Measurements from ENCODE around the gene COPA.
A peak's percentile ranks its signal among the peaks of the same experiment; 100 is the strongest.

The COPA gene

DNA sequence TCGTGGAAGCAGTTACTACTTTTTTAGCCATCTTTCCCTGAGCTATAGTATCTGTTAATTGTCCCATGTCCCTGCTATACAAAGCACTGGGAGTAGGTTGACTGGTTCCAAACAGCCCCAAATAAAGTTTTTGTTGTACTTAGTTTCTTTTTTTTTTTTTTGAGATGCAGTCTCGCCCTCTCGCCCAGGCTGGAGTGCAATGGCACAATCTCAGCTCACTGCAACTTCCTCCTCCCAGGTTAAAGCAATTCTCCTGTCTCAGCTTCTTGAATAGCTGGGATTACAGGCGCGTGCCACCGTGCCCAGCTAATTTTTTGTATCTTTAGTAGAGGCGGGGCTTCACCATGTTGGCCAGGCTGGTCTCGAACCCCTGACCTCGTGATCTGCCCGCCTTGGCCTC is 3.4 kb upstream of the COPA start:
- H3K4me1 ChIP-seq (ENCODE audit: control insufficient read depth, insufficient read depth, low read length): peaks cover 3% of the 10 kb centered on the region; the same call in 1 of the 2 replicates
- H3K9me3 ChIP-seq (ENCODE audit: control insufficient read depth, insufficient read depth, low read depth, low read length): no peaks in the 10 kb centered on the region
- peaks cover 62% of the 10 kb centered on the region for H3K36me3 ChIP-seq (ENCODE audit: control insufficient read depth, insufficient read depth, low read length)
- no peaks in the 10 kb centered on the region for H3K27me3 ChIP-seq (ENCODE audit: control insufficient read depth, insufficient read depth, low read length)
- no peak overlapping the region for H3K9ac ChIP-seq (ENCODE audit: low read length)
- H3K27ac ChIP-seq (ENCODE audit: low read depth, low read length): no peak overlapping the region
- no peak overlapping the region for H3K4me3 ChIP-seq (ENCODE audit: low read depth, low read length)

DNA sequence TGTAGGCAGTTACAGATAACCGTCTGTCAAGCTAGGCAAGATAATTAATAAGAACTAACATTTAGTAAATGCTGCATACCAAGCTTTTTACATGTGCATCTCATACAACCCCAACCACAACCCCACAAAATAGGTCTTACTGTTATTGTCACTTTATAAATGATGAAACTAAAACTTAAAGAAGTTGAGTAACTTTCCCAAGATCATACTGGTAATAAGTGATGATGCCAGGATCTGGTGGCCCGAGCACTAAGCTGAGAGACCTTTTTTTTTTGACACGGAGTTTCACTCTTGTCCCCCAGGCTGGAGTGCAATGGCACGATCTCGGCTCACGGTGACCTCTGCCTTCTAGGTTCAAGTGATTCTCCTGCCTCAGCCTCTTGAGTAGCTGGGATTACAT is 1.9 kb upstream of the COPA start:
- H3K36me3 ChIP-seq (ENCODE audit: control insufficient read depth, insufficient read depth, low read length): peaks cover 54% of the 10 kb centered on the region
- H3K27me3 ChIP-seq (ENCODE audit: control insufficient read depth, insufficient read depth, low read length): no peaks in the 10 kb centered on the region
- H3K4me3 ChIP-seq (ENCODE audit: low read depth, low read length): no peak overlapping the region
- H3K4me1 ChIP-seq (ENCODE audit: control insufficient read depth, insufficient read depth, low read length): peaks cover 3% of the 10 kb centered on the region; the same call in 1 of the 2 replicates
- H3K9ac ChIP-seq (ENCODE audit: low read length): no peak overlapping the region
- H3K27ac ChIP-seq (ENCODE audit: low read depth, low read length): no peak overlapping the region
- H3K9me3 ChIP-seq (ENCODE audit: control insufficient read depth, insufficient read depth, low read depth, low read length): no peaks in the 10 kb centered on the region

DNA sequence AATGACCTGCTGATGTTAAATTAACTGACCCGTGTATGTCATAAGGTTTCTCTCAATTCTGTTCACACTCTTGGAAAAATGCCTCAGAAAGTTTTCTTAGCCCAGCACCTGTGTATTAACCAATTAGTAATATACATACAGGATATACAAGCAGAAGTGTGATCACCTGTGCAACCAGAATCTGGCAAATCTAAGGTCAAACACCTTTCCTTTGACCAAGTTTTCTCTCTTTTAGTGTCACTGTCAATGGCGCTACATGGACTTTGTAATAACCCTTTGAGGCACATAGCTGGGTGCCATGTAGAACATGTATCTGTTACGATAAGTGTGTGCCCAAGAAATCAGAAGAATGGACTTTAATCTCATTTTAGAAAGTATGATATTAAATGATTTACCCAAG is 1.2 kb upstream of the COPA start:
- Histone ChIP-seq H3K4me3 (ENCODE audit: low read depth, low read length) (peak overlapping the region; percentile 93), H3K9ac (ENCODE audit: low read length) (peak overlapping the region; percentile 91), H3K9me3 (ENCODE audit: control insufficient read depth, insufficient read depth, low read depth, low read length) (no peaks in the 10 kb centered on the region), H3K36me3 (ENCODE audit: control insufficient read depth, insufficient read depth, low read length) (peaks cover 54% of the 10 kb centered on the region), H3K27ac (ENCODE audit: low read depth, low read length) (no peak overlapping the region), H3K4me1 (ENCODE audit: control insufficient read depth, insufficient read depth, low read length) (peaks cover 3% of the 10 kb centered on the region; the same call in 1 of the 2 replicates), H3K27me3 (ENCODE audit: control insufficient read depth, insufficient read depth, low read length) (no peaks in the 10 kb centered on the region)

DNA sequence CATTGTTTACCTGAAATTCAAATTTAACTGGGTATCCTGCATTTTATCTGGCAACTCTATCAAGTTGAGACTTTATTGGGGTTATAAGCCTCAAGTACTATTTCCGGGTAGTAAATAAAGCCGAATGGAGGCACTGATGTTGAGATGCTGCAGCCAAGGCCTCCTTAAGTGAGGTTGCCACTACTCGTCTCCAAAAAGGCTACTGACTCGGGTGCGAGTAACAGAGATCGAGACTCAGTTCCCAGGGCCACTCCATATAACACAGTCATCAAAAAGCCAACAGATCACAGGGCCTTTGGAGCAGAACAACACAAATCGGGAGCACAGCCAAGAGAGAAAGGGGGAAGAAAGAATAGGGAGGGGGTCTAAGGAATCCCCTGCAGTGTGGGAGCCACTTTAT is 524 bp downstream of the COPA start:
- no peaks in the 10 kb centered on the region for H3K27me3 ChIP-seq (ENCODE audit: control insufficient read depth, insufficient read depth, low read length)
- H3K4me3 ChIP-seq (ENCODE audit: low read depth, low read length): peak overlapping the region; percentile 93
- peak overlapping the region; percentile 91 for H3K9ac ChIP-seq (ENCODE audit: low read length)
- peaks cover 3% of the 10 kb centered on the region; the same call in 1 of the 2 replicates for H3K4me1 ChIP-seq (ENCODE audit: control insufficient read depth, insufficient read depth, low read length)
- H3K27ac ChIP-seq (ENCODE audit: low read depth, low read length): peak overlapping the region; percentile 78; the same call in 1 of the 2 replicates
- H3K36me3 ChIP-seq (ENCODE audit: control insufficient read depth, insufficient read depth, low read length): peaks cover 55% of the 10 kb centered on the region
- no peaks in the 10 kb centered on the region for H3K9me3 ChIP-seq (ENCODE audit: control insufficient read depth, insufficient read depth, low read depth, low read length)

DNA sequence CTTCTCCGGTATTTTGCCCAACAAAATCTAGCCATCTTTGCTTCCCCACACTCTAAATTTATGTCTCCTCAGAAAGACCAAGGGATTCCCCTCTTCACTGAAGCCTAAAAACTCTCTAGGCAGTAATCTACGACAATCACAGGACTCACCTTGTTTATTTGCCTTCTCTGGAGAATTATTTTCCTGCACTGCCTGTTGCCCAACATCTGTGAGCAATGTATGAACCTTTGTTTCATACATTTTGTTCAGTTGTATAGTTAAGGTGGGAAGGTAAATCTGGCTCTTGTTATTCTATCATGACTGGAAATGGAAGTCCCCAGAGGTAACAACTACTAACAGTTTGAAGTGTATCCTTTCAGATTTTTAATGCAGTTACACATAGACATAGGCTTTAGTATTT is 2.2 kb downstream of the COPA start:
- peak overlapping the region; percentile 15 for H3K9ac ChIP-seq (ENCODE audit: low read length)
- no peak overlapping the region for H3K27ac ChIP-seq (ENCODE audit: low read depth, low read length)
- H3K27me3 ChIP-seq (ENCODE audit: control insufficient read depth, insufficient read depth, low read length): no peaks in the 10 kb centered on the region
- H3K9me3 ChIP-seq (ENCODE audit: control insufficient read depth, insufficient read depth, low read depth, low read length): no peaks in the 10 kb centered on the region
- H3K4me3 ChIP-seq (ENCODE audit: low read depth, low read length): peak overlapping the region; percentile 12; the same call in 1 of the 2 replicates
- H3K36me3 ChIP-seq (ENCODE audit: control insufficient read depth, insufficient read depth, low read length): peaks cover 54% of the 10 kb centered on the region
- peaks cover 3% of the 10 kb centered on the region; the same call in 1 of the 2 replicates for H3K4me1 ChIP-seq (ENCODE audit: control insufficient read depth, insufficient read depth, low read length)

DNA sequence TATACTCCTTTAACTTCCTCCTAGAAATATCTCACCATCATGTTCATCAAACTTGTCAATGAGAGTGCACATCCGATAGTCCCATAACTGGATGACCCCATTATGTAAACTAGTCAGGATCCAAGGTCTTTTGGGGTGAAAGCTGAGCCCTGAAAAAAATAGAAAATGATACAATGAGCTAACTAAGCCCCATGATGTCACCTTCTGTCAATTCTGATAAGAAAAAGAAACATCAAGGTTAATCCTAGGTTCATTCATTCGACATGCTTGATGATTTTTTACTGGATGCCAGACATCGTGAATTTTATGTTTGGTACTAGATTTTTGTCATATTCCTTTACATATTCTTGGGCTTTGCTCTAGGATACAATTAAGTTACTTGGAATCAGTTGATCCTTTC is 2.9 kb downstream of the COPA start:
- H3K9ac ChIP-seq (ENCODE audit: low read length): no peak overlapping the region
- no peak overlapping the region for H3K27ac ChIP-seq (ENCODE audit: low read depth, low read length)
- peaks cover 51% of the 10 kb centered on the region for H3K36me3 ChIP-seq (ENCODE audit: control insufficient read depth, insufficient read depth, low read length)
- no peaks in the 10 kb centered on the region for H3K9me3 ChIP-seq (ENCODE audit: control insufficient read depth, insufficient read depth, low read depth, low read length)
- H3K4me1 ChIP-seq (ENCODE audit: control insufficient read depth, insufficient read depth, low read length): peaks cover 3% of the 10 kb centered on the region; the same call in 1 of the 2 replicates
- no peaks in the 10 kb centered on the region for H3K27me3 ChIP-seq (ENCODE audit: control insufficient read depth, insufficient read depth, low read length)
- no peak overlapping the region for H3K4me3 ChIP-seq (ENCODE audit: low read depth, low read length)

DNA sequence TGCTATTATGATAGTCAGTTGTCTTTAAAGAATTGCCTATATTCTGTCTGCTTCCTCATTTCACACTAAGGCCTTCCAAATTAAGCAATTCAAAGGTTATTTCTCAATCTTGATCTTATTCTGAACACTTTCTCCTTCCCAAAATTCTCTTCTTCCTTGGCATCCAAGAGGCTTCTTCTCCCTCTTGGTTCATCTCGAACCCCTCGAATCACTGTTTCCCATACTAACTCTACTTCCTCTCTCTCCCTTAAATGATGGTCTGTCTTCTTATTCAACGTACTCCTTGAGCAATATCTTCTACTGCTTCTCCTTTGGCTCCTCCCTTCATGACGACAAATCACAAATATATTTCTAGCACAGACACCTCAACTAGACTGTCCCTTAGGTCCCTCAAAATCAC is 4.5 kb downstream of the COPA start:
- Histone ChIP-seq H3K36me3 (ENCODE audit: control insufficient read depth, insufficient read depth, low read length) (peaks cover 60% of the 10 kb centered on the region), H3K4me3 (ENCODE audit: low read depth, low read length) (no peak overlapping the region), H3K9ac (ENCODE audit: low read length) (no peak overlapping the region), H3K9me3 (ENCODE audit: control insufficient read depth, insufficient read depth, low read depth, low read length) (no peaks in the 10 kb centered on the region), H3K27me3 (ENCODE audit: control insufficient read depth, insufficient read depth, low read length) (no peaks in the 10 kb centered on the region), H3K4me1 (ENCODE audit: control insufficient read depth, insufficient read depth, low read length) (no peaks in the 10 kb centered on the region), H3K27ac (ENCODE audit: low read depth, low read length) (no peak overlapping the region)

DNA sequence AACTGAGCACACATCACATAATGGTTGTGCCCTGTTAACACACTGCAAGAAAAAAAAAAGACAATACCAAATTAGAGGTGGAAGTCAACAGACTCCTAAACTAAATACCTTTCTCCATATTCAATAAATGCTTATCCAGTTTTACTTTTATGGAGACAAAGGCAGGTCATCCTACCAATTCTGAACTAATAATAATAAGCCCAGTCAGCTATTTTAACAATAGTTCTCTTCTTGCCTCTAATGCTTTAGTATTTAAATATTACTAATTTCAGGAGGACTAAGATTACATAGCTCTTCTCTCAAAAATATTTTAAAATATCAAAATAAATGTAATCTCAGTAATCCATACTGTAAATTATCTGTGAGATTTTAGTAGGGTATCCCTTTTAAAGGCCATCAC is 10.5 kb downstream of the COPA start:
- Histone ChIP-seq H3K27me3 (ENCODE audit: control insufficient read depth, insufficient read depth, low read length) (no peaks in the 10 kb centered on the region), H3K4me1 (ENCODE audit: control insufficient read depth, insufficient read depth, low read length) (no peaks in the 10 kb centered on the region), H3K4me3 (ENCODE audit: low read depth, low read length) (no peak overlapping the region), H3K9me3 (ENCODE audit: control insufficient read depth, insufficient read depth, low read depth, low read length) (no peaks in the 10 kb centered on the region), H3K9ac (ENCODE audit: low read length) (no peak overlapping the region), H3K27ac (ENCODE audit: low read depth, low read length) (no peak overlapping the region), H3K36me3 (ENCODE audit: control insufficient read depth, insufficient read depth, low read length) (peaks cover 88% of the 10 kb centered on the region)

DNA sequence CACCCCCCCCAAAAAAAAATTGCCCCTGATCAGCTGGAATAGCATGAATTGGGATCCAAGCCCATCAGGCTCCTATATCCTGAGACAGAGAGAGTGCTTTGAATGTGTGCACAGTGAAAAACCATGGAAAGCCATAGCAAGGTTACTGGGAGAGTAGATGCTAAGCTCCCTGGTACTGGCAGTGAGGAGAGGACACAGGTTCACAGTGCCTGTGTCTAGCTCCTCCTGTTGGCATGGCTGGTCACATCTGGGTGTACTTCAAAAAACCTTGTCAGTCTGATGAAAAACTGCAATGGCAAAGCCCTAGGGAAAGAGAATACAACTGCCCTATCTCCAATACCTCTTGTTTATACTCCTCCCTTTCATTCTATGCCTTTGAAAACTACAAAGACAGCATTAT is 12.9 kb downstream of the COPA start:
- Histone ChIP-seq H3K27ac (ENCODE audit: low read depth, low read length) (no peak overlapping the region), H3K4me3 (ENCODE audit: low read depth, low read length) (no peak overlapping the region), H3K4me1 (ENCODE audit: control insufficient read depth, insufficient read depth, low read length) (no peaks in the 10 kb centered on the region), H3K9me3 (ENCODE audit: control insufficient read depth, insufficient read depth, low read depth, low read length) (no peaks in the 10 kb centered on the region), H3K27me3 (ENCODE audit: control insufficient read depth, insufficient read depth, low read length) (no peaks in the 10 kb centered on the region), H3K9ac (ENCODE audit: low read length) (no peak overlapping the region), H3K36me3 (ENCODE audit: control insufficient read depth, insufficient read depth, low read length) (peaks cover 98% of the 10 kb centered on the region)

DNA sequence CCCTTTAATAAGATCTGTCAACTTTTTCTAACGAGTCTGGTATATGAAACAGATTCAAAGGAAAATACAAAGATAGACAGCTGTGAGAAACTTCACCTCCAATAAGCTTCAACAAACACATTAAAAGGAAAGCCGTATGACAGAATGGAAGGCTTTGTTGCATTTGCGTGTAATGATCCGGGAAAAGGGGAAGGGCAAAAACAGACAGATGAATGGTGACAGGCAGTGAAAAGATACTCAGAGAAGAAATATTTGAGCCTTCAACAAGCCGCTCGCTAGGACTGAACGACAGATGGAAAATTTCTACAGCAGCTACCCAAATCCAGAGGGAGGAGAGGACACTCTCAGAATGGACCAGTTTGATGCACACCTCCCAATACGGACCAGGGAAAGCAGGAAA is 14.9 kb downstream of the COPA start:
- H3K4me1 ChIP-seq (ENCODE audit: control insufficient read depth, insufficient read depth, low read length): no peaks in the 10 kb centered on the region
- no peaks in the 10 kb centered on the region for H3K27me3 ChIP-seq (ENCODE audit: control insufficient read depth, insufficient read depth, low read length)
- no peak overlapping the region for H3K4me3 ChIP-seq (ENCODE audit: low read depth, low read length)
- H3K36me3 ChIP-seq (ENCODE audit: control insufficient read depth, insufficient read depth, low read length): peaks cover 95% of the 10 kb centered on the region
- H3K27ac ChIP-seq (ENCODE audit: low read depth, low read length): no peak overlapping the region
- no peaks in the 10 kb centered on the region for H3K9me3 ChIP-seq (ENCODE audit: control insufficient read depth, insufficient read depth, low read depth, low read length)
- H3K9ac ChIP-seq (ENCODE audit: low read length): no peak overlapping the region

DNA sequence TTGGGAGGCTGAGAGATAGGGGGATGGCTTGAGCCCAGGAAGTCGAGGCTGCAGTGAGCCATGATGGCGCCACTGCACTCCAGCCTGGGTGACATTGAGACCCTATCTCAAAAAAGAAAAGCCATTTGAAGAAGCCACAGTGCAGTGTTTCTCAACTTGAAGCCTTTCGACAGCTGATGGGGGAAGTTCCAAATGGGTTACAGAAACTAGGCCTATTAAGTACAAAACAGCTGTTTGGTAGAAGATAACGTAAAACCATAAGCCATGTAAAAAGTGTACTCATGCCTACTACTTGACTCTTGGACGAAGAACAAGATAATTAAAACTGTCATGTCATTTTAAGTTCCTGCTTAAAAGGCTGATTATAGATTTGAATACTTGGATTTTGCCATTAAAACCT is 16.6 kb downstream of the COPA start:
- no peak overlapping the region for H3K4me3 ChIP-seq (ENCODE audit: low read depth, low read length)
- H3K27me3 ChIP-seq (ENCODE audit: control insufficient read depth, insufficient read depth, low read length): no peaks in the 10 kb centered on the region
- peaks cover 96% of the 10 kb centered on the region for H3K36me3 ChIP-seq (ENCODE audit: control insufficient read depth, insufficient read depth, low read length)

DNA sequence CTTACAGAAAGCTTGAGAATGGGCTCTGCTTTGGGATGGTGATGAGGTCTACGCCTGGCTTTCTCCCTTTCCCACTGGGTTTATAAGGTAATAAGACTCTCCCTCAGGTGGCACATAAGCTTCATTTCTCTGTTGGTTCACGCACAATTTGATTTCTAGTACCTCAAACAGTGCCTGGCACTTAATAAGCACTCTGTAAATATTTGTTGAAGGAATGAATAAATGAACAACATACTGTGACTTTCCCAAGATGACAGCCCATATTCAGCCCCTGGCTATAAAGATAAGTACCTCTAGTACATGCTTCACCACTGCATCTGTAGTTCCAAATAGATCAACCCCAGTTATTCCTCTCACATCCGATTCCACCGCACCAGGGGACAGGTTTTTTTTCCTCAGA is 17.8 kb downstream of the COPA start:
- no peak overlapping the region for H3K9ac ChIP-seq (ENCODE audit: low read length)
- H3K4me3 ChIP-seq (ENCODE audit: low read depth, low read length): no peak overlapping the region
- no peaks in the 10 kb centered on the region for H3K4me1 ChIP-seq (ENCODE audit: control insufficient read depth, insufficient read depth, low read length)
- H3K27ac ChIP-seq (ENCODE audit: low read depth, low read length): no peak overlapping the region
- H3K9me3 ChIP-seq (ENCODE audit: control insufficient read depth, insufficient read depth, low read depth, low read length): no peaks in the 10 kb centered on the region
- peaks cover 90% of the 10 kb centered on the region for H3K36me3 ChIP-seq (ENCODE audit: control insufficient read depth, insufficient read depth, low read length)
- no peaks in the 10 kb centered on the region for H3K27me3 ChIP-seq (ENCODE audit: control insufficient read depth, insufficient read depth, low read length)

More for the DNA sequence above, 16.6 kb downstream of the COPA start:
- no peaks in the 10 kb centered on the region for H3K9me3 ChIP-seq (ENCODE audit: control insufficient read depth, insufficient read depth, low read depth, low read length)
- no peak overlapping the region for H3K27ac ChIP-seq (ENCODE audit: low read depth, low read length)
- H3K9ac ChIP-seq (ENCODE audit: low read length): no peak overlapping the region
- no peaks in the 10 kb centered on the region for H3K4me1 ChIP-seq (ENCODE audit: control insufficient read depth, insufficient read depth, low read length)

Data from HUES6 (cell line).